Measurements from ENCODE around the gene EZH1.

- no peak for TF ChIP-seq ARNTL (CRISPR knock-in tag; IDR thresholded peaks at IDR 0.05; ENCODE audit: borderline replicate concordance, low read depth)
- no peak for TF ChIP-seq ZFP30 (CRISPR knock-in tag; IDR thresholded peaks at IDR 0.05)
- TF ChIP-seq, protein P1, sequence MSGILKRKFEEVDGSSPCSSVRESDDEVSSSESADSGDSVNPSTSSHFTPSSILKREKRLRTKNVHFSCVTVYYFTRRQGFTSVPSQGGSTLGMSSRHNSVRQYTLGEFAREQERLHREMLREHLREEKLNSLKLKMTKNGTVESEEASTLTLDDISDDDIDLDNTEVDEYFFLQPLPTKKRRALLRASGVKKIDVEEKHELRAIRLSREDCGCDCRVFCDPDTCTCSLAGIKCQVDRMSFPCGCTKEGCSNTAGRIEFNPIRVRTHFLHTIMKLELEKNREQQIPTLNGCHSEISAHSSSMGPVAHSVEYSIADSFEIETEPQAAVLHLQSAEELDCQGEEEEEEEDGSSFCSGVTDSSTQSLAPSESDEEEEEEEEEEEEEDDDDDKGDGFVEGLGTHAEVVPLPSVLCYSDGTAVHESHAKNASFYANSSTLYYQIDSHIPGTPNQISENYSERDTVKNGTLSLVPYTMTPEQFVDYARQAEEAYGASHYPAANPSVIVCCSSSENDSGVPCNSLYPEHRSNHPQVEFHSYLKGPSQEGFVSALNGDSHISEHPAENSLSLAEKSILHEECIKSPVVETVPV (CRISPR knock-in tag; IDR thresholded peaks at IDR 0.05), result no peak
- TF ChIP-seq TCF4 (CRISPR knock-in tag; IDR thresholded peaks at IDR 0.05; ENCODE audit: borderline replicate concordance), result no peak
- no peak for TF ChIP-seq ZC3H10 (CRISPR knock-in tag; IDR thresholded peaks at IDR 0.05)
- no peak for TF ChIP-seq RARB (CRISPR knock-in tag; IDR thresholded peaks at IDR 0.05)
- TF ChIP-seq PATZ1 (CRISPR knock-in tag; IDR thresholded peaks at IDR 0.05; ENCODE audit: borderline replicate concordance), result no peak
- TF ChIP-seq ZNF565 (CRISPR knock-in tag; conservative IDR thresholded peaks at IDR 0.05; ENCODE audit: low read depth), result no peak
- TF ChIP-seq POU6F1 (CRISPR knock-in tag; IDR thresholded peaks at IDR 0.05; ENCODE audit: borderline replicate concordance, low read depth), result no peak
- no peak for TF ChIP-seq ZNF8 (CRISPR knock-in tag; IDR thresholded peaks at IDR 0.05)
- no peak for TF ChIP-seq SNAI2 (CRISPR knock-in tag; IDR thresholded peaks at IDR 0.05)
- no peak for TF ChIP-seq ZNF70 (CRISPR knock-in tag; IDR thresholded peaks at IDR 0.05)
- TF ChIP-seq OSR1 (CRISPR knock-in tag; IDR thresholded peaks at IDR 0.05), result no peak
- TF ChIP-seq ZFP3 (CRISPR knock-in tag; IDR thresholded peaks at IDR 0.05), result no peak
These were observed 47.1 kb upstream of the EZH1 start for GRCh38 chr17:42791948-42792347.

All from SK-N-SH treated with all-trans-retinoic acid at 6 μM for 48 hours (cell line).